Panc1 (cell line): ENCODE results near the gene TMEM200C.

ENCODE experiments used
- CTCF ChIP-seq: fragments of 450-650 bp; IDR thresholded peaks from 2 replicates; pipeline ENCODE4 v1.5.1; 2017; ENCODE audit warnings: mild to moderate bottlenecking
- REST ChIP-seq, 2 experiments: IDR thresholded peaks; 2 replicates each; pipeline ENCODE4 v1.6.1; 2011 to 2012; ENCODE audit warnings: low read depth in 2 of 2, control low read depth in 1 of 2, low read length in 1 of 2, mild to moderate bottlenecking in 1 of 2, moderate library complexity in 1 of 2; ENCODE audit not compliant: insufficient read depth in 1 of 2

GRCh38 chr18:5891184-5891853 is 4.0 kb downstream of the TMEM200C start:
- no peak for TF ChIP-seq REST (IDR thresholded peaks at IDR 0.05; ENCODE audit: insufficient read depth in 1 of 2, low read depth in 2 of 2, low read length in 1 of 2)
- no peak for TF ChIP-seq CTCF
